NCI-H82 treated with DMSO at 0.1 percent for 48 hours (cell line): Measurements from ENCODE around the gene IKZF3.
"Not testable (repeated sequence)": the region's sequence is repeated elsewhere in the genome, so short reads cannot be mapped to it uniquely, and the experiment has no call there.

Experiments used
- DNase-seq: peaks from one replicate; lab custom pipeline; 2025; ENCODE audit not compliant: unreplicated experiment; lab: John Stamatoyannopoulos, UW

Gene IKZF3

GRCh38 chr17:39722104-39722503, 142.0 kb downstream of the IKZF3 start:
- DNase-seq, result no peak

- DNase-seq, result no peak
These were observed 144.4 kb downstream of the IKZF3 start for GRCh38 chr17:39719563-39720355.

- DNase-seq, result no peak
These were observed 146.5 kb downstream of the IKZF3 start for GRCh38 chr17:39717660-39718059.

GRCh38 chr17:39716879-39717536, 147.1 kb downstream of the IKZF3 start:
- DNase-seq, result no peak

GRCh38 chr17:39716073-39716818, 147.9 kb downstream of the IKZF3 start:
- DNase-seq, result no peak

GRCh38 chr17:39715375-39716072, 148.6 kb downstream of the IKZF3 start:
- DNase-seq, result no peak

- DNase-seq, result no peak
These were observed 149.9 kb downstream of the IKZF3 start for GRCh38 chr17:39714234-39714633.

GRCh38 chr17:39711851-39712250, 152.3 kb downstream of the IKZF3 start:
- no peak for DNase-seq

- DNase-seq, result not testable (repeated sequence)
These were observed 153.0 kb downstream of the IKZF3 start for GRCh38 chr17:39711071-39711470.

GRCh38 chr17:39709998-39710964, 153.8 kb downstream of the IKZF3 start:
- DNase-seq, result no peak

GRCh38 chr17:39709319-39709997, 154.7 kb downstream of the IKZF3 start:
- DNase-seq, result no peak
